22Rv1 (cell line): ENCODE measurements around the gene OSBPL3.

Experiments used
- CTCF ChIP-seq: fragments of 450-650 bp; IDR thresholded peaks from 2 replicates; pipeline ENCODE4 v1.5.1; 2017; ENCODE audit warnings: mild to moderate bottlenecking
- ZFX ChIP-seq: fragments of 450-650 bp; IDR thresholded peaks from 2 replicates; pipeline ENCODE4 v1.6.1; 2017; ENCODE audit warnings: antibody characterized with exemption, borderline replicate concordance

GRCh38 chr7:24847754-24848153 lies 132.2 kb downstream of the OSBPL3 start:
- TF ChIP-seq ZFX (no peak), CTCF (no peak)
